Measurements from ENCODE around the gene SUN1. TPM values are rescaled to one million over a fixed set of nuclear protein-coding genes. Genes with fewer than 3 reads are reported as not detected.

Gene SUN1, protein sequence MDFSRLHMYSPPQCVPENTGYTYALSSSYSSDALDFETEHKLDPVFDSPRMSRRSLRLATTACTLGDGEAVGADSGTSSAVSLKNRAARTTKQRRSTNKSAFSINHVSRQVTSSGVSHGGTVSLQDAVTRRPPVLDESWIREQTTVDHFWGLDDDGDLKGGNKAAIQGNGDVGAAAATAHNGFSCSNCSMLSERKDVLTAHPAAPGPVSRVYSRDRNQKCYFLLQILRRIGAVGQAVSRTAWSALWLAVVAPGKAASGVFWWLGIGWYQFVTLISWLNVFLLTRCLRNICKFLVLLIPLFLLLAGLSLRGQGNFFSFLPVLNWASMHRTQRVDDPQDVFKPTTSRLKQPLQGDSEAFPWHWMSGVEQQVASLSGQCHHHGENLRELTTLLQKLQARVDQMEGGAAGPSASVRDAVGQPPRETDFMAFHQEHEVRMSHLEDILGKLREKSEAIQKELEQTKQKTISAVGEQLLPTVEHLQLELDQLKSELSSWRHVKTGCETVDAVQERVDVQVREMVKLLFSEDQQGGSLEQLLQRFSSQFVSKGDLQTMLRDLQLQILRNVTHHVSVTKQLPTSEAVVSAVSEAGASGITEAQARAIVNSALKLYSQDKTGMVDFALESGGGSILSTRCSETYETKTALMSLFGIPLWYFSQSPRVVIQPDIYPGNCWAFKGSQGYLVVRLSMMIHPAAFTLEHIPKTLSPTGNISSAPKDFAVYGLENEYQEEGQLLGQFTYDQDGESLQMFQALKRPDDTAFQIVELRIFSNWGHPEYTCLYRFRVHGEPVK
- 140 and 204 TPM in 2 replicates for total RNA-seq

DNA sequence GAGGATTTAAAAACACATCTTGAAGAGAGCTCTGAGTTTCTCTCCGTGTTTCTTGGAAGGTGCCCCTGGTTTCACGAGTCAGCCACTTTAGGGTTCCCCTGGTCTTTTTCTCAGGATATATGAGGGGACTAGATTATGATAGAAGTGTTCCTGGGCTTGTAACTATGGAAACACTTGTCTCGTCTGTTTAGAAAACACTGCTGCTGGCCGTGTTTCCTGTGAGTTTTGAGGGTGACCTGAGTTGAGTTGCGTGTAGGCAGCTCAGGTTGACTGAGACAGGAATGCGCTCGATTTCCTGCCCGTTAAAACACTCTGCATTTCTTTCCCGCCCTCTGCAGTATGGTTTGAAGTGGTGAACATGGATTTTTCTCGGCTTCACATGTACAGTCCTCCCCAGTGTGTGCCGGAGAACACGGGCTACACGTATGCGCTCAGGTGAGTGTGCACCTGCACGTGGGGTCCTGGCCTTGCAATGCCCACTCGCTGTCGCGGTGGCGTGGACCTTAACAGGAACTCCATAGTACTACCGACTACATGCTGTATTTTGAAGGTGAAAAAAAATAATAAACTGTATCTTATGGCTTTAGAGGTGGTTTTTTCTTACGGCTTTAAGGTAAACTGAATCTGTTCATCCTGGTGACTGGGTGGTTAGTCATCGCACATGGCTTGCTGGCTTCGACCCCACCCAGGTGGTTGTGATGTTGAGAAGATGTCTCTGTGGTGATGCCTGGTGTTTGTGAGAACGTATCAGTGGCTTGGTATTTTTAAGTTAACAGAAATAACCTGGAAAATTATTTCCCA lies at the start of gene SUN1:
Gene SUN1 (plus strand): TSS at position 310 of the 801 bp plus-strand sequence. CDS start 49 bp downstream, at position 359.

DNA sequence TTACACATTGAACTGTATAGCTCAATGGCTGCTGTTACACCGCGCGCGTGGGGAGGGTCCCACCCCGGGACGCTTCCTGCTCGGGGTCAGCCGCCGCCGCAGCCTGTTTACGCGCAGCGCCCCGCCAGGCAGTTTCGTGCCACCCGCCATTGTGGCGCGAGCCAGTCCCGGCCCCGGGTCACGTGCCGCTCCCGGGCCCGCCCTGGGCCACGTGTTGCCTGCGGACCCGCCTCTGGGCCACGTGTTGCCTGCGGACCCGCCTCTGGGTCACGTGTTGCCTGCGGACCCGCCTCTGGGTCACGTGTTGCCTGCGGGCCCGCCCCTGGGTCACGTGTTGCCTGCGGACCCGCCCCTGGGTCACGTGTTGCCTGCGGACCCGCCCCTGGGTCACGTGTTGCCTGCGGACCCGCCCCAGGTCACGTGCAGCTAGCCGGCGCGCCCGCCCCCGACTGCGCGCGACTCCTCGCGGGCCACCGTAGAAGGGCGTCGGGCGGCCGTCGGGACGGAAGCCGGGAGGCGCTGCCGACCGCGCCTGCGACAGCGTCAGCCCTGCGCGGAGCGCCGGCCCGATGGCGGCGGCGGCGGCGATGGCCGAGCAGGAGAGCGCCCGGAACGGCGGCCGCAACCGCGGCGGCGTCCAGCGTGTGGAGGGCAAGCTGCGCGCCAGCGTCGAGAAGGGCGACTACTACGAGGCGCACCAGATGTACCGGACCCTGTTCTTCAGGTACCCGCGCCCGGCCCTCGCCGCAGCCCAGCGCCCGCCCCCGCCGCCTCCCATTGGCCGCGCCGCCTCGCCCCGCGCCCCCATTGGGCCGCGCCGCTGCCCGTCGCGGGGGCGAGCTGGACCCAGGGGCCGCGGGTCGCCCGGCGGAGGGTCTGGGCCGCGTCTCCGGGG lies 44.0 kb downstream of the SUN1 start, which contains the start of gene GET4:
Gene GET4 (plus strand): TSS at position 478 of the 895 bp plus-strand sequence. CDS start 92 bp downstream, at position 570.

Other genes starting within 250 kb of the SUN1 start
- 10.7 and 11.2 TPM in 2 replicates for gene DNAAF5, start 105.8 kb upstream of the SUN1 start, total RNA-seq
- gene PRKAR1B, start 105.2 kb upstream of the SUN1 start, total RNA-seq, result 11.1 and 21.1 TPM in 2 replicates
- 21.8 and 24.6 TPM in 2 replicates for gene GET4, start 44.1 kb downstream of the SUN1 start, total RNA-seq
- 1.8 and 2.3 TPM in 2 replicates for gene ADAP1, start 122.2 kb downstream of the SUN1 start, total RNA-seq
- 6.3 and 7.2 TPM in 2 replicates for gene COX19, start 143.1 kb downstream of the SUN1 start, total RNA-seq
- not detected in 2 replicates for gene CYP2W1, start 150.7 kb downstream of the SUN1 start, total RNA-seq
- gene GPR146, start 212.1 kb downstream of the SUN1 start, total RNA-seq, result 0.68 and 0.79 TPM in 2 replicates

Measured in aortic smooth muscle cell (primary cell).